ENCODE data around the gene SH3RF1. TPM values are rescaled to one million over a fixed set of nuclear protein-coding genes. Genes with fewer than 3 reads are reported as not detected.

The SH3RF1 gene
- total and polyA plus RNA-seq, 2 of the 13 experiments (the other 11 are each of a cell fraction or from before 2014, with no cell fraction given), result 3.1 to 3.2 TPM

DNA sequence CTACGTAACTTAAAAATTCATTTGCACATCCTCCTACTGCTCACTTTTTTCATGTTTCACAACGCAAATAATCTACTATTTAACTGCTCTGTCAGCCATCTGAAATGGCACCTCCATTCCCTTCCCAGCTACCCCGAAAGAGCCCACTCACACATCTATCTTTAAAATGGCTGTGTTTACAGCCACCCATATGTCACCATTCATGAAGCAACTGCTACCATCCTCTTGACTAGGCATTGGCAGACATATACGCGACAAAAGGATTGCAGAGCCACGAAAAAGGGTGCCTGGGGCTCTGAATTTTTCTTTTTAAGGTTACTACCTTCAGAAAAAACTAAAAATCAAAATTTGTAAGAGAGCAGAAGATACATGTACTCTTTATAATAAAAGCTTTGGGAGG lies 11.5 kb downstream of the SH3RF1 start (continued):
- TF ChIP-seq, protein P1, sequence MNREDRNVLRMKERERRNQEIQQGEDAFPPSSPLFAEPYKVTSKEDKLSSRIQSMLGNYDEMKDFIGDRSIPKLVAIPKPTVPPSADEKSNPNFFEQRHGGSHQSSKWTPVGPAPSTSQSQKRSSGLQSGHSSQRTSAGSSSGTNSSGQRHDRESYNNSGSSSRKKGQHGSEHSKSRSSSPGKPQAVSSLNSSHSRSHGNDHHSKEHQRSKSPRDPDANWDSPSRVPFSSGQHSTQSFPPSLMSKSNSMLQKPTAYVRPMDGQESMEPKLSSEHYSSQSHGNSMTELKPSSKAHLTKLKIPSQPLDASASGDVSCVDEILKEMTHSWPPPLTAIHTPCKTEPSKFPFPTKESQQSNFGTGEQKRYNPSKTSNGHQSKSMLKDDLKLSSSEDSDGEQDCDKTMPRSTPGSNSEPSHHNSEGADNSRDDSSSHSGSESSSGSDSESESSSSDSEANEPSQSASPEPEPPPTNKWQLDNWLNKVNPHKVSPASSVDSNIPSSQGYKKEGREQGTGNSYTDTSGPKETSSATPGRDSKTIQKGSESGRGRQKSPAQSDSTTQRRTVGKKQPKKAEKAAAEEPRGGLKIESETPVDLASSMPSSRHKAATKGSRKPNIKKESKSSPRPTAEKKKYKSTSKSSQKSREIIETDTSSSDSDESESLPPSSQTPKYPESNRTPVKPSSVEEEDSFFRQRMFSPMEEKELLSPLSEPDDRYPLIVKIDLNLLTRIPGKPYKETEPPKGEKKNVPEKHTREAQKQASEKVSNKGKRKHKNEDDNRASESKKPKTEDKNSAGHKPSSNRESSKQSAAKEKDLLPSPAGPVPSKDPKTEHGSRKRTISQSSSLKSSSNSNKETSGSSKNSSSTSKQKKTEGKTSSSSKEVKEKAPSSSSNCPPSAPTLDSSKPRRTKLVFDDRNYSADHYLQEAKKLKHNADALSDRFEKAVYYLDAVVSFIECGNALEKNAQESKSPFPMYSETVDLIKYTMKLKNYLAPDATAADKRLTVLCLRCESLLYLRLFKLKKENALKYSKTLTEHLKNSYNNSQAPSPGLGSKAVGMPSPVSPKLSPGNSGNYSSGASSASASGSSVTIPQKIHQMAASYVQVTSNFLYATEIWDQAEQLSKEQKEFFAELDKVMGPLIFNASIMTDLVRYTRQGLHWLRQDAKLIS (CRISPR knock-in tag; IDR thresholded peaks at IDR 0.05), result no peak
- TF ChIP-seq MYC (CRISPR knock-in tag; IDR thresholded peaks at IDR 0.05; ENCODE audit: borderline replicate concordance), result no peak
- TF ChIP-seq, protein P2, sequence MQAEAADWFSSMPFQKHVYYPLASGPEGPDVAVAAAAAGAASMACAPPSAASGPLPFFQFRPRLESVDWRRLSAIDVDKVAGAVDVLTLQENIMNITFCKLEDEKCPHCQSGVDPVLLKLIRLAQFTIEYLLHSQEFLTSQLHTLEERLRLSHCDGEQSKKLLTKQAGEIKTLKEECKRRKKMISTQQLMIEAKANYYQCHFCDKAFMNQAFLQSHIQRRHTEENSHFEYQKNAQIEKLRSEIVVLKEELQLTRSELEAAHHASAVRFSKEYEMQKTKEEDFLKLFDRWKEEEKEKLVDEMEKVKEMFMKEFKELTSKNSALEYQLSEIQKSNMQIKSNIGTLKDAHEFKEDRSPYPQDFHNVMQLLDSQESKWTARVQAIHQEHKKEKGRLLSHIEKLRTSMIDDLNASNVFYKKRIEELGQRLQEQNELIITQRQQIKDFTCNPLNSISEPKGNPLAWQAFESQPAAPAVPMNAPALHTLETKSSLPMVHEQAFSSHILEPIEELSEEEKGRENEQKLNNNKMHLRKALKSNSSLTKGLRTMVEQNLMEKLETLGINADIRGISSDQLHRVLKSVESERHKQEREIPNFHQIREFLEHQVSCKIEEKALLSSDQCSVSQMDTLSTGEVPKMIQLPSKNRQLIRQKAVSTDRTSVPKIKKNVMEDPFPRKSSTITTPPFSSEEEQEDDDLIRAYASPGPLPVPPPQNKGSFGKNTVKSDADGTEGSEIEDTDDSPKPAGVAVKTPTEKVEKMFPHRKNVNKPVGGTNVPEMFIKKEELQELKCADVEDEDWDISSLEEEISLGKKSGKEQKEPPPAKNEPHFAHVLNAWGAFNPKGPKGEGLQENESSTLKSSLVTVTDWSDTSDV (CRISPR knock-in tag; IDR thresholded peaks at IDR 0.05), result no peak
- no peak for TF ChIP-seq ZNF790 (CRISPR knock-in tag; IDR thresholded peaks at IDR 0.05; ENCODE audit: borderline replicate concordance)
- no peak for TF ChIP-seq SOX5 (CRISPR knock-in tag; IDR thresholded peaks at IDR 0.05; ENCODE audit: borderline replicate concordance)

DNA sequence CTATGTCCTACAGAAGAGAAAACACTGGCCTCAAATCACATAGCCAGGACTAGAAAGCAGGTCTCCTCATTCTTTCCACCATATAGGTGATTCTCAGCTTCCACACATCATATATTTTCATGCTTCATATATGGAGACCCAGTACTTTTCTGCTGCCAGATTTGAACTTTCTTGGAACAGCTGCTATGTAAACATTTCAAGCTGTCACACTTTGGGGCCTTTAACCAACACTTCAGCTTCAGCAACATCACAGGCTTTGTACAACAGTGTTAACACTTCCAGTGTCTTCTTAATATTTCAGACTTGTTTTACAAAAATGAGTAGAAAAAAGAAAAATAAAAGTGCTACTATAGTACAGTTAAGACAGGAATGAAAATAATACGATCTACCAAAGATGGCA lies 12.6 kb downstream of the SH3RF1 start:
- in situ Hi-C loops (cut with HindIII; ENCODE audit: extremely low pct_ligation_motif_present, low pct_unique_long_range_greater_than_20kb), result no loop called here
- BruUV-seq (replicated peaks), result no TSS peak
- ChIA-PET POLR2A (no interaction called here), CTCF (ENCODE audit: low intra/inter-chr PET ratio, low total read pairs) (no interaction called here)
- TF ChIP-seq, protein P3, sequence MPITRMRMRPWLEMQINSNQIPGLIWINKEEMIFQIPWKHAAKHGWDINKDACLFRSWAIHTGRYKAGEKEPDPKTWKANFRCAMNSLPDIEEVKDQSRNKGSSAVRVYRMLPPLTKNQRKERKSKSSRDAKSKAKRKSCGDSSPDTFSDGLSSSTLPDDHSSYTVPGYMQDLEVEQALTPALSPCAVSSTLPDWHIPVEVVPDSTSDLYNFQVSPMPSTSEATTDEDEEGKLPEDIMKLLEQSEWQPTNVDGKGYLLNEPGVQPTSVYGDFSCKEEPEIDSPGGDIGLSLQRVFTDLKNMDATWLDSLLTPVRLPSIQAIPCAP (CRISPR knock-in tag; IDR thresholded peaks at IDR 0.05; ENCODE audit: low read depth), result no peak
- TF ChIP-seq ZNF446 (CRISPR knock-in tag; IDR thresholded peaks at IDR 0.05) (no peak), PPARG (CRISPR knock-in tag; conservative IDR thresholded peaks at IDR 0.05) (no peak)
- TF ChIP-seq, protein P4, sequence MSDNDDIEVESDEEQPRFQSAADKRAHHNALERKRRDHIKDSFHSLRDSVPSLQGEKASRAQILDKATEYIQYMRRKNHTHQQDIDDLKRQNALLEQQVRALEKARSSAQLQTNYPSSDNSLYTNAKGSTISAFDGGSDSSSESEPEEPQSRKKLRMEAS (IDR thresholded peaks at IDR 0.05), result no peak
- DNase-seq (ENCODE audit: low spot score), result no peak
- H3K4me3 ChIP-seq (replicated peaks in 1 of 3; ENCODE audit: insufficient read depth in 1 of 3, low read depth in 2 of 3, low read length in 3 of 3), result no peak overlapping the region
- no peak overlapping the region for H3K9ac ChIP-seq (ENCODE audit: insufficient read depth, low read depth, low read length)
- H3K27me3 ChIP-seq (ENCODE audit: control insufficient read depth in 1 of 2, insufficient read depth in 2 of 2, low read length in 2 of 2), result no peaks in the 10 kb centered on the region
- H3K36me3 ChIP-seq (replicated peaks in 1 of 2; ENCODE audit: control insufficient read depth in 1 of 2, insufficient read depth in 2 of 2, low read length in 2 of 2), result no peaks in the 10 kb centered on the region
- H2AFZ ChIP-seq (ENCODE audit: low read length), result no peak overlapping the region
- H3K4me2 ChIP-seq (ENCODE audit: low read depth, low read length), result no peak overlapping the region
- intact Hi-C loops (cut with micrococcal nuclease; ENCODE audit: unreplicated experiment), result no loop called here
- H3K9me3 ChIP-seq (ENCODE audit: low read length), result no peaks in the 10 kb centered on the region
- peaks cover 13% of the 10 kb centered on the region for H3K79me2 ChIP-seq (ENCODE audit: insufficient read depth, low read length)
- H3K27ac ChIP-seq (ENCODE audit: extremely low read length, insufficient read depth, low read length), result no peak overlapping the region
- H4K20me1 ChIP-seq (ENCODE audit: insufficient read depth, low read length), result no peaks in the 10 kb centered on the region
- 91% methylated on average over 1 of the region's 1 CpG for whole genome bisulfite sequencing (ENCODE audit: low lambda C conversion rate)
- FAIRE-seq, result no peak
- ATAC-seq, result no peak
- peaks cover 42% of the 10 kb centered on the region for H3K4me1 ChIP-seq (ENCODE audit: insufficient read depth, low read length)

All from HepG2 (cell line).